Neural cell (in vitro differentiated cells): ENCODE results near the gene NLRP4. TPM values are rescaled to one million over a fixed set of nuclear protein-coding genes. Genes with fewer than 3 reads are reported as not detected.

Source experiments
- H2AFZ ChIP-seq: fragments of 200-600, 300-800 bp; sonication (generic), shearing (Covaris generic); 2 replicates; pipeline ENCODE4 v1.6.0; 2014; ENCODE audit warnings: low read depth, mild to moderate bottlenecking, antibody characterized with exemption, low read length, moderate library complexity
- H3F3A ChIP-seq: fragments of 200-600 bp; shearing (Covaris generic); 2 replicates; pipeline ENCODE4 v1.6.1; 2016; ENCODE audit warnings: mild to moderate bottlenecking, moderate library complexity, mixed read lengths, antibody characterized with exemption, low read length; ENCODE audit not compliant: insufficient read depth, poor library complexity, severe bottlenecking
- H3K27ac ChIP-seq: fragments of 200-600, 300-800 bp; sonication (generic), shearing (Covaris generic); 2 replicates; pipeline ENCODE4 v1.5.1; 2014; ENCODE audit warnings: mild to moderate bottlenecking, low read length, moderate library complexity
- H3K27me3 ChIP-seq: fragments of 300-800, 200-600 bp; sonication (generic), shearing (Covaris generic); 2 replicates; pipeline ENCODE4 v1.6.0; 2014; ENCODE audit warnings: mild to moderate bottlenecking, low read depth, low read length, moderate library complexity; ENCODE audit not compliant: insufficient read depth
- H3K36me3 ChIP-seq: fragments of 300-800, 200-600 bp; sonication (generic), shearing (Covaris generic); 2 replicates; pipeline ENCODE4 v1.5.1; 2014; ENCODE audit warnings: mild to moderate bottlenecking, antibody characterized with exemption, low read length, moderate library complexity; ENCODE audit not compliant: insufficient read depth
- H3K4me2 ChIP-seq: fragments of 300-800, 200-600 bp; sonication (generic), shearing (Covaris generic); 2 replicates; pipeline ENCODE4 v1.6.0; 2014; ENCODE audit warnings: mild to moderate bottlenecking, low read length
- H3K4me3 ChIP-seq: fragments of 300-800, 200-600 bp; sonication (generic), shearing (Covaris generic); 2 replicates; pipeline ENCODE4 v1.5.1; 2014; ENCODE audit warnings: mild to moderate bottlenecking, low read length, moderate library complexity
- H3K79me2 ChIP-seq: fragments of 200-600 bp; shearing (Covaris generic); replicated peaks from 2 replicates; pipeline ENCODE4 v1.6.0; 2014; ENCODE audit warnings: mild to moderate bottlenecking, low read length, moderate library complexity; ENCODE audit not compliant: insufficient read depth
- H3K9ac ChIP-seq: fragments of 300-800, 200-600 bp; sonication (generic), shearing (Covaris generic); 2 replicates; pipeline ENCODE4 v1.6.1; 2016; ENCODE audit warnings: mild to moderate bottlenecking, low read length, mixed read lengths
- H3K9me2 ChIP-seq: fragments of 200-600 bp; shearing (Covaris generic); 2 replicates; pipeline ENCODE4 v1.6.1; 2016; ENCODE audit warnings: mild to moderate bottlenecking, low read length, mixed read lengths; ENCODE audit not compliant: insufficient read depth
- H3K9me3 ChIP-seq: fragments of 200-600, 300-800 bp; sonication (generic), shearing (Covaris generic); 2 replicates; pipeline ENCODE4 v1.6.1; 2016; ENCODE audit warnings: mild to moderate bottlenecking, mixed run types, low read length, moderate library complexity, mixed read lengths
- H4K20me1 ChIP-seq: fragments of 200-600 bp; shearing (Covaris generic); 2 replicates; pipeline ENCODE4 v1.6.1; 2016; ENCODE audit warnings: mild to moderate bottlenecking, mixed run types; ENCODE audit not compliant: insufficient read depth
- EP300 ChIP-seq: fragments of 450-650 bp; conservative IDR thresholded peaks from 2 replicates; pipeline ENCODE4 v1.6.1; 2014; ENCODE audit warnings: antibody characterized with exemption, mild to moderate bottlenecking, moderate library complexity; ENCODE audit not compliant: poor library complexity, severe bottlenecking
- MXI1 ChIP-seq: fragments of 450-650 bp; conservative IDR thresholded peaks from 2 replicates; pipeline ENCODE4 v1.6.1; 2014; ENCODE audit warnings: antibody characterized with exemption, mild to moderate bottlenecking; ENCODE audit not compliant: poor library complexity, severe bottlenecking
- POLR2AphosphoS5 ChIP-seq: IDR thresholded peaks from 2 replicates; pipeline ENCODE4 v1.6.1; 2012
- RAD21 ChIP-seq: fragments of 450-650 bp; conservative IDR thresholded peaks from 2 replicates; pipeline ENCODE4 v1.6.1; 2014; ENCODE audit warnings: antibody characterized with exemption, mild to moderate bottlenecking, moderate library complexity
- TAF1 ChIP-seq: IDR thresholded peaks from 2 replicates; pipeline ENCODE4 v1.6.1; 2012; ENCODE audit warnings: low read depth
- polyA plus RNA-seq: library from polyadenylated mRNA; depleted of rRNA; stranded (reverse); fragments of >200 nt; gene quantifications from 2 replicates; pipeline ENCODE4 v1.2.3, GENCODE V29; 2014
- TF ChIP-seq, protein P1 (sequence below): fragments of 450-650 bp; IDR thresholded peaks from 2 replicates; pipeline ENCODE4 v1.5.1; 2014; ENCODE audit warnings: antibody characterized with exemption, mild to moderate bottlenecking, moderate library complexity; ENCODE audit not compliant: poor library complexity, severe bottlenecking
- TF ChIP-seq, protein P2 (sequence below): IDR thresholded peaks from 2 replicates; pipeline ENCODE4 v1.6.1; 2012; ENCODE audit warnings: borderline replicate concordance

NLRP4 gene
- polyA plus RNA-seq, 1 donor from 2014 or later = not detected

DNA sequence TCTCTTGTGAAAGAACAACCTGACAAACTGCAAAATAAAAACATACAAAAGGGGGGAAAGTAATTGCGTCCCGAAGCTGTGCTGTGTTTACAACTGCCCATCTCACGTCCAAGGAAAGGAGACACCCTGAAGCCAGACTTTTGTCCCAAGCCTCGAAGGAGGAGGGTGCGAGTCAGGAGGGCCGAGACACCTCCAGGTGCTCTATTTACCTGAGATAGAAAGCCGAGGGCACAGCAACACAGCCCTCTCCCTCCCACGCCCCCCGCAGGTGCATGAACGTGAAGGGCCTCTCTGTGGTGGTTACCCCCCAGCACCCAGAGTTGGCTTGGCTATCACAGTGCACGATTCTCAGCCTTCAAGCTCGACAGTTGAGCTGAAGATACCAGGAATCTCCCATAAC lies 62.6 kb downstream of the NLRP4 start:
- Histone ChIP-seq H3K9me3 (no peaks in the 10 kb centered on the region), H3K27ac (no peak overlapping the region), H3K9ac (no peak overlapping the region), H3K36me3 (no peaks in the 10 kb centered on the region), H3F3A (no peaks in the 10 kb centered on the region), H3K9me2 (no peaks in the 10 kb centered on the region), H3K79me2 (no peaks in the 10 kb centered on the region), H4K20me1 (no peaks in the 10 kb centered on the region), H3K27me3 (no peaks in the 10 kb centered on the region), H2AFZ (no peak overlapping the region), H3K4me3 (no peak overlapping the region), H3K4me2 (no peak overlapping the region)
- TF ChIP-seq, protein P1, sequence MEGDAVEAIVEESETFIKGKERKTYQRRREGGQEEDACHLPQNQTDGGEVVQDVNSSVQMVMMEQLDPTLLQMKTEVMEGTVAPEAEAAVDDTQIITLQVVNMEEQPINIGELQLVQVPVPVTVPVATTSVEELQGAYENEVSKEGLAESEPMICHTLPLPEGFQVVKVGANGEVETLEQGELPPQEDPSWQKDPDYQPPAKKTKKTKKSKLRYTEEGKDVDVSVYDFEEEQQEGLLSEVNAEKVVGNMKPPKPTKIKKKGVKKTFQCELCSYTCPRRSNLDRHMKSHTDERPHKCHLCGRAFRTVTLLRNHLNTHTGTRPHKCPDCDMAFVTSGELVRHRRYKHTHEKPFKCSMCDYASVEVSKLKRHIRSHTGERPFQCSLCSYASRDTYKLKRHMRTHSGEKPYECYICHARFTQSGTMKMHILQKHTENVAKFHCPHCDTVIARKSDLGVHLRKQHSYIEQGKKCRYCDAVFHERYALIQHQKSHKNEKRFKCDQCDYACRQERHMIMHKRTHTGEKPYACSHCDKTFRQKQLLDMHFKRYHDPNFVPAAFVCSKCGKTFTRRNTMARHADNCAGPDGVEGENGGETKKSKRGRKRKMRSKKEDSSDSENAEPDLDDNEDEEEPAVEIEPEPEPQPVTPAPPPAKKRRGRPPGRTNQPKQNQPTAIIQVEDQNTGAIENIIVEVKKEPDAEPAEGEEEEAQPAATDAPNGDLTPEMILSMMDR = no peak

DNA sequence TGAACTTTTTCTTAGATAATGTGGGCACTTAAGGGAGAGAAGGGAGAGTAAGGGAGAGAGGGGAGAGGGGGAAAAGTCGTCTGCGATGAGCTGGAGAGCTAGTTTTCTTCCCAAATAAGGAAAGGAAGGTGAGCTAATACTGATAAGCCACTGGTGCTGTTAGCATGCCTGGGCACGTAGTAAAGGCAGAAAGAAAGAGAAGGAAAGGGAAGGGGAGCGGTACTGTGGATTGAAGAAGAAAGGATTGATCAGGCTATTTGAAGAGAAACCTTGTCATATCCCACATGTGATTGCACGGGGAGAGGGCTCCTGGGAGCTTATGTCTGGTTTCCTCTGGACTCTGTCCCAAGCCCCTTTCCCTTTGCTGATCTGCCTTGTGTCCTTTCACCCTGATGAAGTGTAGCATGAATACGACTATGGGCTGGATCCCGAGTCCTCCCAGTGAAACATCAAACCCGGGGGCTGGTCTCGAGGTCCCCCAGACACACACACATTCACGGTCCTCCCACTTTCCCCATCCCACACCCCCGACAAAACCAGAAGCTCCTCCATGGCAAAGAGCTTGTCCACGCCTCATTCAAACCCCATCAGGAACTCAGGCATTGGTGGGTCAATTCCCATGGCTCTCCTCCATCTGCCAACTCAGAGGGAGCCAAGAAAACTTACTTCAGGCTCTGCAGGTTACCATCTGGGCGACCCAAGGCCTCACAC lies 65.2 kb downstream of the NLRP4 start:
- Histone ChIP-seq H3K27me3 (no peaks in the 10 kb centered on the region), H3K9me3 (no peaks in the 10 kb centered on the region), H3K27ac (no peak overlapping the region), H3K79me2 (no peaks in the 10 kb centered on the region), H4K20me1 (no peaks in the 10 kb centered on the region), H2AFZ (no peak overlapping the region), H3K4me2 (no peak overlapping the region), H3K4me3 (no peak overlapping the region), H3F3A (no peaks in the 10 kb centered on the region), H3K9ac (no peak overlapping the region), H3K9me2 (no peaks in the 10 kb centered on the region), H3K36me3 (no peaks in the 10 kb centered on the region)
- TF ChIP-seq, protein P2, sequence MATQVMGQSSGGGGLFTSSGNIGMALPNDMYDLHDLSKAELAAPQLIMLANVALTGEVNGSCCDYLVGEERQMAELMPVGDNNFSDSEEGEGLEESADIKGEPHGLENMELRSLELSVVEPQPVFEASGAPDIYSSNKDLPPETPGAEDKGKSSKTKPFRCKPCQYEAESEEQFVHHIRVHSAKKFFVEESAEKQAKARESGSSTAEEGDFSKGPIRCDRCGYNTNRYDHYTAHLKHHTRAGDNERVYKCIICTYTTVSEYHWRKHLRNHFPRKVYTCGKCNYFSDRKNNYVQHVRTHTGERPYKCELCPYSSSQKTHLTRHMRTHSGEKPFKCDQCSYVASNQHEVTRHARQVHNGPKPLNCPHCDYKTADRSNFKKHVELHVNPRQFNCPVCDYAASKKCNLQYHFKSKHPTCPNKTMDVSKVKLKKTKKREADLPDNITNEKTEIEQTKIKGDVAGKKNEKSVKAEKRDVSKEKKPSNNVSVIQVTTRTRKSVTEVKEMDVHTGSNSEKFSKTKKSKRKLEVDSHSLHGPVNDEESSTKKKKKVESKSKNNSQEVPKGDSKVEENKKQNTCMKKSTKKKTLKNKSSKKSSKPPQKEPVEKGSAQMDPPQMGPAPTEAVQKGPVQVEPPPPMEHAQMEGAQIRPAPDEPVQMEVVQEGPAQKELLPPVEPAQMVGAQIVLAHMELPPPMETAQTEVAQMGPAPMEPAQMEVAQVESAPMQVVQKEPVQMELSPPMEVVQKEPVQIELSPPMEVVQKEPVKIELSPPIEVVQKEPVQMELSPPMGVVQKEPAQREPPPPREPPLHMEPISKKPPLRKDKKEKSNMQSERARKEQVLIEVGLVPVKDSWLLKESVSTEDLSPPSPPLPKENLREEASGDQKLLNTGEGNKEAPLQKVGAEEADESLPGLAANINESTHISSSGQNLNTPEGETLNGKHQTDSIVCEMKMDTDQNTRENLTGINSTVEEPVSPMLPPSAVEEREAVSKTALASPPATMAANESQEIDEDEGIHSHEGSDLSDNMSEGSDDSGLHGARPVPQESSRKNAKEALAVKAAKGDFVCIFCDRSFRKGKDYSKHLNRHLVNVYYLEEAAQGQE = no peak
- TF ChIP-seq, protein P1 = no peak
- no peak for TF ChIP-seq MXI1
- no peak for TF ChIP-seq TAF1
- TF ChIP-seq POLR2AphosphoS5 = no peak
- TF ChIP-seq EP300 = no peak
- no peak for TF ChIP-seq RAD21
